ENCODE measurements around the gene PCDHA2. TPM values are rescaled to one million over a fixed set of nuclear protein-coding genes. Genes with fewer than 3 reads are reported as not detected.

The PCDHA2 gene
- total and polyA plus RNA-seq, 2 of the 13 experiments (the other 11 are each of a cell fraction or from before 2014, with no cell fraction given): not detected

- no peak overlapping the region for H3K27ac ChIP-seq (ENCODE audit: extremely low read length, insufficient read depth, low read length)
- FAIRE-seq (no peak), ATAC-seq (no peak), DNase-seq (ENCODE audit: low spot score) (no peak)
- intact Hi-C loops (cut with micrococcal nuclease; ENCODE audit: unreplicated experiment): no loop called here
- H3K27me3 ChIP-seq (ENCODE audit: control insufficient read depth in 1 of 2, insufficient read depth in 2 of 2, low read length in 2 of 2): no peaks in the 10 kb centered on the region
- H3K36me3 ChIP-seq (replicated peaks in 1 of 2; ENCODE audit: control insufficient read depth in 1 of 2, insufficient read depth in 2 of 2, low read length in 2 of 2): no peaks in the 10 kb centered on the region
- H3K4me2 ChIP-seq (ENCODE audit: low read depth, low read length): no peak overlapping the region
- no peaks in the 10 kb centered on the region for H3K79me2 ChIP-seq (ENCODE audit: insufficient read depth, low read length)
- in situ Hi-C loops (cut with HindIII; ENCODE audit: extremely low pct_ligation_motif_present, low pct_unique_long_range_greater_than_20kb): no loop called here
- ChIA-PET POLR2A (no interaction called here), CTCF (ENCODE audit: low intra/inter-chr PET ratio, low total read pairs) (no interaction called here)
- H3K9me3 ChIP-seq (ENCODE audit: low read length): peaks cover 54% of the 10 kb centered on the region
- H3K9ac ChIP-seq (ENCODE audit: insufficient read depth, low read depth, low read length): no peak overlapping the region
- H3K4me3 ChIP-seq (replicated peaks in 1 of 3; ENCODE audit: insufficient read depth in 1 of 3, low read depth in 2 of 3, low read length in 3 of 3): no peak overlapping the region
- no peaks in the 10 kb centered on the region for H4K20me1 ChIP-seq (ENCODE audit: insufficient read depth, low read length)
- TF ChIP-seq IKZF5 (CRISPR knock-in tag; IDR thresholded peaks at IDR 0.05) (no peak), ZNF557 (CRISPR knock-in tag; IDR thresholded peaks at IDR 0.05) (no peak), SALL2 (CRISPR knock-in tag; IDR thresholded peaks at IDR 0.05) (no peak), LRRFIP1 (CRISPR knock-in tag; conservative IDR thresholded peaks at IDR 0.05) (no peak), FOXA3 (CRISPR knock-in tag; IDR thresholded peaks at IDR 0.05) (no peak), AFF4 (CRISPR knock-in tag; IDR thresholded peaks at IDR 0.05) (no peak), ZNF138 (CRISPR knock-in tag; IDR thresholded peaks at IDR 0.05; ENCODE audit: low read depth) (no peak), TSC22D2 (CRISPR knock-in tag; IDR thresholded peaks at IDR 0.05; ENCODE audit: borderline replicate concordance) (no peak), NFIB (CRISPR knock-in tag; IDR thresholded peaks at IDR 0.05; ENCODE audit: borderline replicate concordance) (no peak)
- 0% methylated on average over 2 of the region's 2 CpGs for WGBS (ENCODE audit: low lambda C conversion rate)
- no TSS peak for BruUV-seq (replicated peaks)
- H2AFZ ChIP-seq (ENCODE audit: low read length): no peak overlapping the region
- H3K4me1 ChIP-seq (ENCODE audit: insufficient read depth, low read length): no peaks in the 10 kb centered on the region
These were observed 3.6 kb upstream of the PCDHA2 start for GRCh38 chr5:140791089-140791488.
